GM15510 (cell line): Measurements from ENCODE around the gene SLK.

Source experiments
- POLR2A ChIP-seq: IDR thresholded peaks from 3 replicates; pipeline ENCODE4 v1.6.1; 2011; ENCODE audit warnings: borderline replicate concordance; ENCODE audit not compliant: insufficient read length; ENCODE audit errors: extremely low read depth

Gene SLK

GRCh38 chr10:103931603-103932002 is 35.3 kb upstream of the SLK start:
- TF ChIP-seq POLR2A: no peak

GRCh38 chr10:103932271-103932670 is 34.7 kb upstream of the SLK start:
- TF ChIP-seq POLR2A: no peak

GRCh38 chr10:103932971-103933370 is 34.0 kb upstream of the SLK start:
- TF ChIP-seq POLR2A: no peak

GRCh38 chr10:103933557-103934121 is 33.3 kb upstream of the SLK start:
- TF ChIP-seq POLR2A: no peak

GRCh38 chr10:103934308-103934707 is 32.6 kb upstream of the SLK start:
- no peak for TF ChIP-seq POLR2A

DNA sequence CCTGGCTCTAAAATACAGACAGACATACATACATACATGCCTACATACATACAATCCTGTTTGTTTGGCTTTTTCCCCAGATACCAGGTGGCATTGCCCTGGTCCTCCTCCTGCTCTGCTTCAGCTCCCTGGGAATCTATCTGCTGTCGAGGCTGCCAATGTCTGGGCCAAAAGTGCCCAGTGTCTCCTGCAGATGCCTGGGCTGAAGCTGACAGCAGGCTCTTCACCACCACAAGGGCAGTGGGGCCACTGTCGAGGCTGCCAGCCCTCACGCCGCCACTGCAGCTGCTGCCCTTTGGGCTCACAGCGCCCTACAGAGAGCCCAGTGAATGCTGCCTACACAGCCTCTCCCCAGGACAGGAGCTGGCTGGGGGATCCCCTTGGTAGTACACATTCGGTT is 30.9 kb upstream of the SLK start:
- TF ChIP-seq POLR2A: no peak

DNA sequence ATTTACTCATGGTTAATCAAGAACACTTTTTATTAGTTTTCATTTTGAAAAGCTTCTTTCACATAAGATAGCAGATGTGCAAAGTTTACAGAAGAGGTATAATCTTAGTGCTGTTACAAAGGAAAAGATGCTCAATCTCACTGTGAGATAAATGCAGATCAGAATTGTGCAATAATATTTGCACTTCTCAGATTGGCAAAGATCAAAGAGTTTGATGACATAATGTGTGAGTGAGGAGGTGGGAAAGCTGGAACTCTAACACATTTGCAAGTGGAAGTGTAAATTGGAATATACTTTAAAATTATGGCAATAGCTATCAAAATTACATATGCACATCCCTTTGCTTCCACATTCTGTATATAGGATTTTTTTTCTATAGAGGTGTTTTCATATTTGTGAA is 27.4 kb upstream of the SLK start:
- no peak for TF ChIP-seq POLR2A

GRCh38 chr10:103941801-103942200 is 25.1 kb upstream of the SLK start:
- TF ChIP-seq POLR2A: no peak

DNA sequence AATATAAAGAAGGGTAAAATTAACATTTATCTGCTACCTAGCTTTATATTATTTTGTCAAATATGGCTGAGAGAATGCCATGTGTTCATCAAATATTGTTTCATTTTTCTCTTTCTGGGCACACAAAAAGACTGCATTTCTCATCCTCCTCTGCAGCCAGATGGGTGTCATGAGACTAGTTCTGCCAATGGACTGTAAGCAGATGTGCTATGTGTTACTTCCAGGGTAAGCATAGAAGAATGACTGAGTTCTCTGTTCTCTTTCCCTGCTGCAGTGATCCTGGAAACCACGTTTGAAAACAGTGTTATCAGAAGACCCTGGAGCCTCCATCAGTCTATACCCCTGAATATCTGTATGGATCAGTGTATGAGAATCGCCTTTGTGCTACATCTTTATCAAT is 24.1 kb upstream of the SLK start:
- TF ChIP-seq POLR2A: no peak

GRCh38 chr10:103947799-103948516 is 19.0 kb upstream of the SLK start:
- no peak for TF ChIP-seq POLR2A

- TF ChIP-seq POLR2A: no peak
Observed at GRCh38 chr10:103949728-103950127, 17.2 kb upstream of the SLK start.

DNA sequence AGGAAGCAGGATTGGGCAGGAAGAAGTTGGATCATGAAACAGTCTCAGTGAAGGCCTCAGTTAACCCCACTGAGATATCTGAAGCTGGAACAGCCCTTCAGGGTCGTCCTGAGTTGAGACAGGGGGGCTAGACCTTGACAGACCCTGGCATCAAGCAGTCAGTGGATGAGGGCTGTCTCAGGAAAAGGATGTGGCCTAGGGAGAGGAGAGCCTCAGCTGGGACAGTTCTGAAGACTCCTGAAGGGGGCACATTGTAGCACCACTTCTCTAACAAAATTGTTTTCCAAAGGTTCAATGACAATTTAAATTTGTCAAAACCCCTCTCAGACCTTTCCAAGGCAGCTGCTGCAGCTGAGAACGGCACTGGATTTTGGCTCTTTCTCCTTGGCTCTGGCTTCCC is 15.8 kb upstream of the SLK start:
- TF ChIP-seq POLR2A: no peak

GRCh38 chr10:103951942-103952341 is 15.0 kb upstream of the SLK start:
- TF ChIP-seq POLR2A: no peak

DNA sequence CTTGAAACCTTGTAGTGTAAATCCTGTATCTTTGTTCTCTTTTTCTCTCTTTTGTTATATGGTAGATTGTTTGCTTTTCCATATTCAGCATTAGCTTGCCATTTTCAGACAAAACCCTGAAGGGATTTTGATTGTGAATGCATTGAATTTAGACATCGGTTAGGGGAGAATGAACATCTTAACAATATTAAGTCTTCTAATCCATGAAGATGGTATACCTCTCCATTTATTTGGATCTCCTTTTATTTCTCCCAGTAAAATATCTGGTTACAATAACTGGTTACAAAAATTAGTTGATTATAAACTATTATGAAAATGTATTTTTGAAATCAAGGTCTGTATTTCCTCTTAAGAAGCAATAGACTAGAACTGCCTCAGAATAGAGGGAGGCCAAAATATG is 12.4 kb upstream of the SLK start:
- TF ChIP-seq POLR2A: no peak

- no peak for TF ChIP-seq POLR2A
Observed at GRCh38 chr10:103958996-103959395, 7.9 kb upstream of the SLK start.

- TF ChIP-seq POLR2A: no peak
Observed at GRCh38 chr10:103960103-103960502, 6.8 kb upstream of the SLK start.
